HG03135 (cell line): Measurements from ENCODE around the gene ZNF724.
"Not testable (repeated sequence)": the region's sequence is repeated elsewhere in the genome, so short reads cannot be mapped to it uniquely, and the experiment has no call there.

ENCODE experiments used
- ATAC-seq: cut with Tn5 transposase; IDR thresholded peaks from one replicate; pipeline ENCODE4 v1.9.1; 2021; ENCODE audit warnings: mild to moderate bottlenecking, moderate library complexity; ENCODE audit not compliant: unreplicated experiment

ZNF724 gene

GRCh38 chr19:23249911-23250649 lies at the start of gene ZNF724:
TSS of gene ZNF724 (minus strand) at chr19:23250394. CDS start at chr19:23250242, 152 bp downstream.
- ATAC-seq = peak; percentile 98

DNA sequence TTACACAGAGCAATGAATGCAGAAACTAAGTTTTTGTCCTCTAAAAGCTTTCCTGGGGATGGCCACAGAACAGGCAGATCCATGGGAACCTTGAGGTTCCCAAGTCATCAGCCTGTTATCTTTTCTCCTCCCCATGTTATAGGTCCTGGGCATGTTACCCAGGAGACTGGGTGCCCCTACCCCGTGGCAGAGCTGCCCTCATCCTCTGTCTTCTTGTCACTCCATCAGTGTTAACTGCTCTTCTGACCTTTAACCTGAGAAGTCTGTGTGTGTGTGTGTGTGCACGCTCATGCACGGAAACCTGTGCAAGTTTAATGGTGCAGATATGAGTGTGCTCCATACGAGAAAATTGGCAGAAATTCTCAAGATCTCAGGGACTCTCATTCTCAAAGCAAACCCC lies 43.9 kb upstream of the ZNF724 start:
- ATAC-seq = no peak

GRCh38 chr19:23289966-23290365 lies 39.8 kb upstream of the ZNF724 start:
- ATAC-seq = not testable (repeated sequence)

DNA sequence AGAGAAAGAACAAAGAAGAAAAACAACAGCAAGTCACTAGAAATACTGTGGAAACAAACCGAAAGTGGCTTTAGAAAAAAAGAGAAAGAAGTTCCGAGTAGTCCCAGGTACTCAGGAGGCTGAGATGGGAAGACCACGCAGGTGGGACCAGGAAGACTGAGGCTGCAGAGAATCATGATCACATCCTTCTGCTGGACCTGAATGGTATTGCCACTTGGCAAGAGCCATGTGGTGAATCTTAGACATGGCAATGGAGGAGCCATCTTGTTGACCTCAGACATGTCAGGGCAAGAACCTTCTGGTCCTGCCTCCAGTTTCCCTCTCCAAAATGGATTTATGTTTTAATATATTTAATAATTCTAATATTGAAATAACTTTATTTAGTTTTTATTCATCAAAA lies 37.4 kb upstream of the ZNF724 start:
- no peak for ATAC-seq

DNA sequence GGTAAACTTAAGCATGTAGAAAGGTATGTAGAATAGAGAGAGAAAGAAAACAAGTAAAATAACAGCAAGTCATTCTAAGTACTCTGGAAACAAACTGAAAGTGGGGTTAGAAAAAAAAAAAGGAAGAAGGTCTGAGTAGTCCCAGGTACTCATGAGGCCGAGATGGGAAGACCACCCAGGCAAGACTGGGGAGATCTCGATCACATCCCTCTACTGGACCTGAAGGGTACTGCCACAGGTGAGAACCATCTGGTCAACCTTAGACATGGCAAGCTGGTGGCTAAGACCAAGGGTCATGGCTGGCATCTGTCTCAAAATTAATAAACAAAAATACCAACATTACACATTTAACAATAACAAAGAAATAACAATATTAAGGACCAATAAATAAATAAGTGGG lies 36.3 kb upstream of the ZNF724 start:
- ATAC-seq = no peak

- ATAC-seq = no peak
These were observed 35.8 kb upstream of the ZNF724 start for GRCh38 chr19:23285948-23286347.

- not testable (repeated sequence) for ATAC-seq
These were observed 35.1 kb upstream of the ZNF724 start for GRCh38 chr19:23285326-23285725.

DNA sequence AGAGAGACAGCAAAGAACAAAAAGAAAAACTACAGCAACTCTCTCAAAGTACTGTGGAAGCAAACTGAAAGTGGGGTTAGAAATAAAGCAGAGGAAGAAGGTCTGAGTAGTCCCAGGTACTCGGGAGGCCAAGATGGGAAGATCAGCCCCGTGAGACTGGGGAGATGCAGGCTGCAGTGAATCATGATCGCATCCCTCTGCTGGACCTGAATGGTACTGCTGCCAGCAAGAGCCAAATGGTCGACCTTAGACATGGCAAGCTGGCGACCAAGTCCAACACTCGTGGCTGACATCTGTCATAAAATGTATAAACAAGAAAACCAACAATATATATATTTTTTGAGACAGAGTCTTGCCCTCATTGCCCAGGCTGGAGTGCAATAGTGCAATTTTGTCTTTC lies 33.7 kb upstream of the ZNF724 start:
- no peak for ATAC-seq

DNA sequence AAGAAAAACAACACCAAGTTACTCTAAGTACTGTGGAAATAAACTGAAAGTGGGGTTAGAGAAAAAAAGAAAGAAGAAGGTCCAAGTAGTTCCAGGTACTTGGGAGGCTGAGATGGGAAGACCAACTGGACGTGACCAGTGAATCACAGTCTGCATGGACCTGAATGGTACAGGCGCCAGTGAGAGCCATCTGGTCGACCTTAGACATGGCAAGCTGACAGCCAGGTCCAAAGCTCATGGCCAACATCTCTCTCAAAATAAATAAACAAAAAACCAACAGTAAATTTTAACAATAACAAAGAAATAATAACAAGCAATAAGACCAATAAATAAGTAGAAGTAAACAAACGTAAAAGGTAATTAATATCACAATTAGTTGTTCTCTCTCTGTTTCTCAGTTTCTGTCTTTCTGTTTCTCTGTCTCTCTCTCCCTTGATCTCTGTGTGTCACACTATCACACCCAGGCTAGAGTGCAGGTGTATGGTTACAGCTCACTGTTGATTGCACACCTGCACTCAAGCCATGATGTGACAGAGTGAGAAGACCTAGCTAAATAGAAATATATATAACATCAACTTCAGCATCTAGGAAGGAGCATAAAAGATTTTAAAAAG lies 31.6 kb upstream of the ZNF724 start:
- no peak for ATAC-seq

GRCh38 chr19:23278118-23278517 lies 27.9 kb upstream of the ZNF724 start:
- not testable (repeated sequence) for ATAC-seq

- peak; percentile 99 for ATAC-seq
These were observed 23.6 kb upstream of the ZNF724 start for GRCh38 chr19:23273590-23274412.

DNA sequence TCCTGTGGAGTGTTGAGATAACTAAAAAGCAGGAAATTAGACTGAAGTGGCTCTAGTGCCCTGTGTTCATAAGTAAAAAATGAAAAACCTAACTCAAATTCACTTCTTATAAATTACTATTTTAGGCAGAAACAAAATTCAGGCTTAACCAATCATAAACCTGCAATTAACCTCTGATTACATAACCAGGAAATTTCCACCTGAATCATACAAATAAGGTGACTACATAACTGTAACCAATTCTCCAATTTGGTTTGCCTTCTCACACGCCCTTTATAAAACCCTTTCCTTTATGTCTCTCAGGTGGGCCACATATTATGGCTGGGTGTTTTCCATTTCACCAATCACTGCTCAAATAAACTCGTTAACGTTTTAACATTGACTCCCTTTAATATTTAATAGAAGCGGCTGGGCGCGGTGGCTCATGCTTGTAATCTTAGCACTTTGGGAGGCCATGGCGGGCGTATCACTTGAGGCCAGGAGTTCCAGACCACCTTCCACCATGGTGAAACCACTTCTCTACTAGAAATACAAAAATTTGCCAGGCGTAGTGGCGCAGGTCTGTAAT lies 22.9 kb upstream of the ZNF724 start:
- no peak for ATAC-seq

- ATAC-seq = no peak
These were observed 13.8 kb upstream of the ZNF724 start for GRCh38 chr19:23263870-23264590.

DNA sequence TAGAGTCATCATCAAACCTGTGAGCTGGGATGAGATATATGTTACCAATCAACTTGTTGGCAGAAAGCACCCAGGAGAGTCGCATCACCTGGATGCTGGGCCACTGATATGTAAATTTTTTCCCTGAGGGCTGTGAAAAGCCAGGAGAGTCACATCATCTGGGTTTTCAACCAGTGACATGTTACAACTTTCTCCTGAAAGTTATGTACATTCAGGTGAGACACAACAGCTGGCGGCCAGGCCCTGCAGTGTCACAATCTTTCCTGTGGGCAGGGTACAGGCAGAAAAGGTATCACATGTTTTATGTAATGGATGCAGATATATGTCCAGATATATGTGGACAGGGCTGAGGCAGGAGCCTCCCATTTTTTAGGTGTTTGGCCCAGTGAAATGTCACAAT lies 13.2 kb upstream of the ZNF724 start:
- no peak for ATAC-seq

DNA sequence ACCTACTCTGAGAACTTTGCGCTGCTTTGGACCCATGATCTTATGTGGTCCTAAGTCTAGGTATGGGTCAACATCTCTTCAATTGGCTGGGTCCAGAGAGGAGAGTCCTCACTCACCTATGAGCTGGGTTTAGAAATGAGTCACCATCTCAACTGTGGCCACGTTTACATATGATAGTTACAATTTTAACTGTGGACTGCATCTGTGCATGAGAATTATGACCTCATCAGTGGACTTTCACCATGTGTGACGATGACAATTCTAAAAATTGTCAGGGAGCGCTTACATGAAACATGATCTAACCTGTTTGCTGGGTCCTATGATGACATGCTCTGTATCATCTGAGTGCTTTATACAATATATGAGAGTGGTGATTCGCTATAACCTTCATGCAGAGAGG lies 12.7 kb upstream of the ZNF724 start:
- ATAC-seq = no peak

- ATAC-seq = no peak
These were observed 11.4 kb upstream of the ZNF724 start for GRCh38 chr19:23261496-23262020.

- no peak for ATAC-seq
These were observed 10.8 kb upstream of the ZNF724 start for GRCh38 chr19:23260956-23261355.

DNA sequence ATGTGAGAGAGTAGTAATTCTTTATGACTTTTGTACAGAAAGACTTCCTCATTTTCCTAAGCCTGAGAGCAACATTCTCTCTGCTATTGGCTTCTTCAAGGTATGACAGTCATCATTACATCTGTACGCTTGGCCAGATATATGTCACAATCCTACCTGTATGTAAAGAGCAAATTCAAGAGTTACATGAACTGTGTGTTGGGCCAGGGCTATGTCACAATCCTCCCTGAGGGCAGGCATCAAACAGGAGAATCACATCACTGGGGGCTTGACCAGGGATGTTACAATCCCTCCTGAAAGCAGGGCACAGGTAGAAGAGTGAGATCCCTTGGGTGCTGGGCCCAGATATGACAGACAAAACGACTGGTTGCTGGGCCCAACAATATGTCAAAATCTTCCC lies 9.8 kb upstream of the ZNF724 start:
- ATAC-seq = no peak

DNA sequence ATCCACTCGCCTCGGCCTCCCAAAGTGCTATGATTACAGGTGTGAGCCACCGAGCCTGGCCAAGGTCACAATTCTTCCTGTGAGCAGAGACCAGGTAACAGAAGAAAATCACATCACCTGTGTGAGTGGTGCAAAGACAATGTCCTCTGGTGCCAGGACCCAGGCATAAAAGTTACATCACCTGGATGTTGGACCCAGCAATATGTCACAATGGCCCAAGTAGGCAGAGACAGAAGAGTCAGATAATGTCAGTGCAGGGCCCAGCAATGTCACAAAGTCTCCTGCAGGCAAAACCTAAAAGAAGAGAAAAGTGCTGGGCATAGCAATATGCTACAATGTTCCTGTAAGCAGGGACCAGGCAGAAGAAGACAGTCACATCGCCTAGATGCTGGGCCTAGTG lies 5.5 kb upstream of the ZNF724 start:
- ATAC-seq = no peak

- no peak for ATAC-seq
These were observed 4.1 kb upstream of the ZNF724 start for GRCh38 chr19:23254141-23254910.
